ENCODE results near the gene GALNT8.

DNA sequence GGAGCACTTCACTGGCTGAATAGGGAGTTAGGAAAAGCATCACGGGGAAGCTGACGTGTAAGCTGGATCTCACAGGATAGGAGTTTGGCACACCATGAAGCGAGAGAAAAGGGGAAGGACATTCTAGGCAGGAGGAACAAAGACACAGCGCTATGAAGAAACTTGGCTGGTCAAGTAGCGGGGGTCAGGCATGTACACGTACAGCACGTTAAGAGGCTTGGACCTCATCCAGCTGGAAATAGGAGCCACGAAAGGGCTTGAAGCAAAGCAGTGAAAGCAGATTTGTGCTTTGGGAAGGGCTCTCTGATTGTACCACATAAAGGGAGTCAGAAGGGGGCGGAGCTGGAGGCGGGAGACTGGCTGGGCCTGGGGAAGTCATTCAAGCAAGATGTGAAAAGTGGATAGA is 19.6 kb upstream of the GALNT8 start:
- TF ChIP-seq, protein P1, sequence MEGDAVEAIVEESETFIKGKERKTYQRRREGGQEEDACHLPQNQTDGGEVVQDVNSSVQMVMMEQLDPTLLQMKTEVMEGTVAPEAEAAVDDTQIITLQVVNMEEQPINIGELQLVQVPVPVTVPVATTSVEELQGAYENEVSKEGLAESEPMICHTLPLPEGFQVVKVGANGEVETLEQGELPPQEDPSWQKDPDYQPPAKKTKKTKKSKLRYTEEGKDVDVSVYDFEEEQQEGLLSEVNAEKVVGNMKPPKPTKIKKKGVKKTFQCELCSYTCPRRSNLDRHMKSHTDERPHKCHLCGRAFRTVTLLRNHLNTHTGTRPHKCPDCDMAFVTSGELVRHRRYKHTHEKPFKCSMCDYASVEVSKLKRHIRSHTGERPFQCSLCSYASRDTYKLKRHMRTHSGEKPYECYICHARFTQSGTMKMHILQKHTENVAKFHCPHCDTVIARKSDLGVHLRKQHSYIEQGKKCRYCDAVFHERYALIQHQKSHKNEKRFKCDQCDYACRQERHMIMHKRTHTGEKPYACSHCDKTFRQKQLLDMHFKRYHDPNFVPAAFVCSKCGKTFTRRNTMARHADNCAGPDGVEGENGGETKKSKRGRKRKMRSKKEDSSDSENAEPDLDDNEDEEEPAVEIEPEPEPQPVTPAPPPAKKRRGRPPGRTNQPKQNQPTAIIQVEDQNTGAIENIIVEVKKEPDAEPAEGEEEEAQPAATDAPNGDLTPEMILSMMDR (IDR thresholded peaks at IDR 0.05): no peak
- peak in 1 of 2 donors; percentile 56 for TF ChIP-seq POLR2AphosphoS5 (IDR thresholded peaks at IDR 0.05; ENCODE audit: insufficient read depth in 1 of 2, low read depth in 1 of 2)
